Stimulated activated CD8-positive, alpha-beta memory T cell treated with anti-CD3 and anti-CD28 coated beads, Interleukin-15, amount 100 ng/mL, for 1 hour (primary cell): ENCODE data around the gene EPC1.
"Not testable (repeated sequence)": the region's sequence is repeated elsewhere in the genome, so short reads cannot be mapped to it uniquely, and the experiment has no call there.

ENCODE experiments used
- DNase-seq: peaks from one replicate; pipeline ENCODE4 v3.0.0-alpha.2; 2020; ENCODE audit warnings: low read depth

Gene EPC1

DNA sequence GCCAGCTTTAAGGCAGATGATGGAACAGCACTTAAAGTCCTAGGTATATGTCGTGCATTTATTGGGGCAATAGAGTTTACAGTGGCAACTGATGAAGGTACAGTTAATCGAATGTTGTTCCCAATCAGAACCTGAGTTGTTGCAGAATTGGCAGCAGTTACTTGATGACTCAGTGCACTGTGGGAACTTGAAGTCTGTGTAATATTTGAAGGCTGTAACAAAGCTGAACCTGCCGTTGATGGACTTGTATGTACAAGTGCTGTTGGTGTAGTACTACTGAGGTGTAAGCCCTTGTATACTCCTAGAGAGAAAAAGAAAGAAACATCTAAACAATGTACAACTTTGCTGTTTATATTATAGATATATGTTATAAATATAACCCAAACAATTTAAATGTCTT is 75.3 kb downstream of the EPC1 start:
- DNase-seq: no peak

DNA sequence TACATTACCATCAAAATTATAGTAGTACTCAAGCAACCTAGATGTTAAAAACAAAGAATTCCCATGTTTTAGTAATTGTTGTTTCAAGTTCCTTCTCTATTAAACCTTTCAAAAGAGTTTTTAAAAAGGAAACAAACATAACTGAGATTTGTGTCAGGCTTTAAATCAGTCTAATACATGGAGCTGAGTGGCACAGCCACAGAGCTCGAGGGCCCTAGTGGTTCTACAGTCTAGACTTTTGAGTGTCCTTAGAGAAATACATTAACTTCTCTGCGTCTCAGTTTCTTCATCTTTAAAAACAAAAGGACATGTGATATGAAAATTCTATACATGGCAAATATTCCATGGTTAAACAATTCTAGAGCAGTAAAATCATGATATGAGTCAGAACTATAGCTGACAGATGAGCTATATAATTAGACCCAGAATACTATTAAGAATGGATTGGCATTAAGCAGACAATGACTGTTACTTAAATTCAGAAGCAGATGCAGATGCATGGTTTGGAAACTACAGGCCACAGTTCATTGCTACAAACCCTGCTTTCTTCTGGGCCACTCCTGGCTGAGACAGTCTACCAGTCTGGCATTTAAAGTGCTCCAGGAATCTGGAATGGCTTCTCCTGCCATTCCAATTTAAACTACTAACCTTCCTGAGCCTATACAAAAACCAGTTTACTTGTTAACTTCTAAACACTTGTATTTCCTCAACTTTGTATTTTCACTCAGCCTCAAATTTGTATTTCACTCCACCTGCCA is 77.4 kb downstream of the EPC1 start:
- DNase-seq: no peak

GRCh38 chr10:32268788-32269187 is 78.2 kb downstream of the EPC1 start:
- DNase-seq: no peak

- DNase-seq: no peak
Observed at GRCh38 chr10:32266979-32267378, 80.0 kb downstream of the EPC1 start.

- DNase-seq: no peak
Observed at GRCh38 chr10:32266566-32266965, 80.4 kb downstream of the EPC1 start.

- no peak for DNase-seq
Observed at GRCh38 chr10:32265756-32266155, 81.2 kb downstream of the EPC1 start.

GRCh38 chr10:32263300-32263699 is 83.7 kb downstream of the EPC1 start:
- no peak for DNase-seq

- DNase-seq: no peak
Observed at GRCh38 chr10:32259551-32259950, 87.4 kb downstream of the EPC1 start.

- peak; percentile 51 for DNase-seq
Observed at GRCh38 chr10:32256613-32257437, 90.1 kb downstream of the EPC1 start.

DNA sequence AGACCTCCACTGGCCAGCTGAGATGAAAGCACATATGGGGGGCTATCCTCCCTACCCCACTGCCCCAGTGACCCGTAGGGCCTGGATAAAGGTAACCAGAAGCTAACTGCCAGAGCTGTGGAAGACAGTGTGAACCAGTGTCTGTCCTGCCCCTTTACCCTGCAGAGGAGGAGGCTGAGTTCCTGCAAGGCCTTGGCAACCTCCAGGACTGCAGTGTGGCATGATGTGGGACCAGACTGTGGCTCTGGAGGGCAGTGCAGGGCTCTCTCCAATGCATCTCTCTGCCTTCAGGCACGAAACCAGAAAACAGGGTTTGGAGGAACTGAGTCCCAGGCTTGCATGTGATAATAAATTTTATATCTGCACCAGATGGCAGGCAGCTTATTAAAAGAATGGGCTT is 93.1 kb downstream of the EPC1 start:
- DNase-seq: no peak

GRCh38 chr10:32253276-32253675 is 93.7 kb downstream of the EPC1 start:
- no peak for DNase-seq

- not testable (repeated sequence) for DNase-seq
Observed at GRCh38 chr10:32250489-32250888, 96.5 kb downstream of the EPC1 start.

- DNase-seq: no peak
Observed at GRCh38 chr10:32246685-32247084, 100.3 kb downstream of the EPC1 start.

DNA sequence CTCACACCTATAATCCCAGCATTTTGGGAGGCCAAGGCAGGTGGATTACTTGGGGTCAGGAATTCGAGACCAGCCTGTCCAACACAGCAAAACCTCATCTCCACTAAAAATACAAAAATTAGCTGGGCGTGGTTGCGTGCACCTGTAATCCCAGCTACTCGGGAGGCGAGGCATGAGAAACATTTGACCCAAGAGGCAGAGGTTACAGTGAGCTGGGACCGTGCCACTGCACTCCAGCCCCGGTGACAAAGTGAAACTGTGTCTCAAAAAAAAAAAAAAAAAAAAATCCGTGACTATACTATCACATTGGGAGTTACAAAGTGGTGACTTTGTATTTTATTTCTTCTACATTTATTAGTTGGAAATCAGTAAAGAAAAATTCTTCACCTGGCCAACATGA is 101.2 kb downstream of the EPC1 start:
- no peak for DNase-seq

DNA sequence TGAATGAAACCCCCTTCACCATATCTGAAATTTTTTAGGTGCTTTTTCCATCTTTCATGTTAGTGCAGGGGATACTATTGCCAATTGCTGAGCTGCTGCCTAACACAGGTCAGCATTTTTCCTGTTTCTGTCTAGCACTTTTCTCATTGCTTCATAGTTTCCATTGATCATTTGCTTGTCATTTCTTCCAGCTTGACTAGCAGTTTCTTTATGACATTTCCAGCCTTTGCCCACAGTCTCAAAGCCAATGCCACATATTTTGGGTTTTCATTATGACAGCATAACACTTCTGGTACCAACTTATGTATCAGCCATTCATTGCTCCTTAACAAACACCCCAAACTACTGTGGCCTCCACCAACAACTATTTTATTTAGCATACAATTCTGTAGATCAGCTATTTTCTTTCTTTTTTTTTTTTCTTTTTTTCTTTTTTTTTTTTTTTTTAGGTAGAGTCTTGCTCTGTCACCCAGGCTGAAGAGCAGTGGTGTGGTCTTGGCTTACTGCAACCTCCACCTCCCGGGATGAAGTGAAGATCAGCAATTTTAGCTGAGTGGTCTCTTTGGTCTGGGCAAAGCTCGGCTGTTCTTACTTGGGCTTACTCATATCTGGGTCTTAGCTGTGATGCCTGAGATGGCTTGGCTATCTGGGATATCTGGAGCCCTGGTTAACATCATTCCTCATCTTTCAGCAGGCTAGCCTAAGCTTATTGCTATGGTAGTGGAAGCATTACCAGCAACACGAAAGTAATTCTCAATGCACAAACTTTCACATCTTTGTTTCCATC is 102.3 kb downstream of the EPC1 start:
- no peak for DNase-seq

GRCh38 chr10:32244011-32244410 is 102.9 kb downstream of the EPC1 start:
- no peak for DNase-seq

GRCh38 chr10:32241946-32242345 is 105.0 kb downstream of the EPC1 start:
- no peak for DNase-seq

- DNase-seq: no peak
Observed at GRCh38 chr10:32240471-32240870, 106.5 kb downstream of the EPC1 start.

- no peak for DNase-seq
Observed at GRCh38 chr10:32239769-32240168, 107.2 kb downstream of the EPC1 start.

GRCh38 chr10:32237644-32238345 is 109.2 kb downstream of the EPC1 start:
- no peak for DNase-seq

DNA sequence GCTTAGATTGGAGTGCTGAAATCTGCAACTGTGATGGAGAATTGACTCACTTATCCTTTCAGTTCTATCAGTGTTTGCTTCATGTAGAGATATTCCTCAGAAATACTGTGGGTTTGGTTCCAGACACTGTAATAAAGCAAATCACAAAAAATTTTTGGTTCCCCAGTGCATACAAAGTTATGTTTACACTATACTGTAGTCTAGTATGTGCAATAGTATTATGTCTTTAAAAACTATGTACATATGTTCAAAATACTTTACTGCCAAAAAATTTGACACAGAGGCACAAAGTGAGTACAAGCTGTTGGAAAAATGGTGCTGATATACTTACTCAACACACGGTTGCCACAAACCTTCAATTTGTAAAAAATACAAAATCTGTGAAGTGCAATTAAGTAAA is 112.5 kb downstream of the EPC1 start:
- no peak for DNase-seq

DNA sequence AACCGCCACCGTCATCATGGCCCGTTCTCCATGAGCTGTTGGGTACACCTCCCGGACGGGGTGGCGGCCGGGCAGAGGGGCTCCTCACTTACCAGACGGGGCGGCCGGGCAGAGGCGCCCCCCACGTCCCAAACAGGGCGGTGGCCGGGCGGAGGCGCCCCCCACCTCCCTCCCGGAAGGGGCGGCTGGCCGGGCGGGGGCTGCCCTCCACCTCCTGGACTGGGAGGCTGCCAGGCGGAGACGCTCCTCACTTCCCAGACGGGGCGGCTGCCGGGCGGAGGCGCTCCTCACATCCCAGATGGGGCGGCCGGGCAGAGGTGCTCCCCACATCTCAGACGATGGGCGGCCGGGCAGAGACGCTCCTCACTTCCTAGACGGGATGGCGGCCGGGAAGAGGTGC is 113.6 kb downstream of the EPC1 start:
- DNase-seq: not testable (repeated sequence)
